H1 (cell line): ENCODE data around the gene SMARCC1.

ENCODE experiments used
- CEBPB ChIP-seq: IDR thresholded peaks from 2 replicates; pipeline ENCODE4 v1.6.1; 2012; ENCODE audit warnings: low read depth, low read length
- CTCF ChIP-seq, 3 experiments: IDR thresholded peaks; 1 replicate in 2 of 3; 2 replicates in 1 of 3; pipeline versions ENCODE4 v1.5.1 to v1.6.1; 2011; ENCODE audit warnings: low read length in 3 of 3, mild to moderate bottlenecking in 3 of 3, inconsistent platforms in 2 of 3, low read depth in 1 of 3, moderate library complexity in 1 of 3; ENCODE audit not compliant: insufficient read depth in 1 of 3; ENCODE audit errors: control extremely low read depth in 1 of 3
- EP300 ChIP-seq, 2 experiments: IDR thresholded peaks; 1 replicate in 1 of 2; 2 replicates in 1 of 2; pipeline ENCODE4 v1.6.1; 2011 to 2012; ENCODE audit warnings: low read depth in 2 of 2, low read length in 2 of 2, mild to moderate bottlenecking in 2 of 2, borderline replicate concordance in 1 of 2, inconsistent platforms in 1 of 2, moderate library complexity in 1 of 2
- EZH2 ChIP-seq: fragments of 200-600 bp; sonication (generic); IDR thresholded peaks from 2 replicates; pipeline ENCODE4 v1.7.1; 2012; ENCODE audit warnings: low read depth, mild to moderate bottlenecking, moderate library complexity, low read length, inconsistent platforms; ENCODE audit not compliant: severe bottlenecking

GRCh38 chr3:47792699-47793098 is 11.0 kb upstream of the SMARCC1 start:
- TF ChIP-seq CEBPB: no peak
- no peak for TF ChIP-seq CTCF (IDR thresholded peaks at IDR 0.05; ENCODE audit: control extremely low read depth in 1 of 3, insufficient read depth in 1 of 3, low read depth in 1 of 3, low read length in 3 of 3)
- no peak for TF ChIP-seq EP300 (IDR thresholded peaks at IDR 0.05; ENCODE audit: borderline replicate concordance in 1 of 2, low read depth in 2 of 2, low read length in 2 of 2)
- TF ChIP-seq EZH2: no peak
